T-helper 17 cell (primary cell): Measurements from ENCODE around the gene ZNF469. TPM values are rescaled to one million over a fixed set of nuclear protein-coding genes. Genes with fewer than 3 reads are reported as not detected.
"Not testable (repeated sequence)": the region's sequence is repeated elsewhere in the genome, so short reads cannot be mapped to it uniquely, and the experiment has no call there.

Experiments
- ATAC-seq: fragments of 150-1000 bp; cut with Tn5 transposase; 2 replicates; pipeline ENCODE4 v1.10.0; 2021; ENCODE audit warnings: mild to moderate bottlenecking, moderate library complexity
- DNase-seq, 3 donors: peaks; one replicate each; pipeline versions ENCODE4 v3.0.0 to v3.0.0-alpha.2; 2020 to 2021
- H3K9me3 ChIP-seq: one replicate; pipeline ENCODE4 v1.7.0; 2013; ENCODE audit warnings: low read length, mild to moderate bottlenecking; ENCODE audit not compliant: control insufficient read depth, poor library complexity, severe bottlenecking
- H3K27ac Mint-ChIP-seq: one replicate; pipeline ENCODE4 v1.8.0; 2022; ENCODE audit warnings: mild to moderate bottlenecking, moderate library complexity, mixed read lengths
- H3K27me3 Mint-ChIP-seq: one replicate; pipeline ENCODE4 v1.8.0; 2022; ENCODE audit warnings: mixed read lengths
- H3K36me3 Mint-ChIP-seq: one replicate; pipeline ENCODE4 v1.8.0; 2022; ENCODE audit warnings: low read depth, mixed read lengths
- H3K4me1 Mint-ChIP-seq: one replicate; pipeline ENCODE4 v1.8.0; 2022; ENCODE audit warnings: mild to moderate bottlenecking, mixed read lengths
- H3K4me3 Mint-ChIP-seq: one replicate; pipeline ENCODE4 v1.8.0; 2022; ENCODE audit warnings: mild to moderate bottlenecking, moderate library complexity, mixed read lengths
- total RNA-seq, 4 donors: library from RNA in 2 of 4; stranded (reverse) in 2 of 4; gene quantifications; one replicate each; pipeline ENCODE4 v1.2.3 and lab custom pipeline; 2022 to 2026

The ZNF469 gene
- total RNA-seq, 2 donors from 2014 or later = 0.32 to 0.55 TPM

GRCh38 chr16:88359008-88359407 is 23.8 kb upstream of the ZNF469 start:
- H3K27ac Mint-ChIP-seq = no peak overlapping the region
- ATAC-seq (no peak), DNase-seq (no peak)
- no peaks in the 10 kb centered on the region for H3K9me3 ChIP-seq
- peaks cover 18% of the 10 kb centered on the region for H3K27me3 Mint-ChIP-seq
- no peaks in the 10 kb centered on the region for H3K4me1 Mint-ChIP-seq
- no peak overlapping the region for H3K4me3 Mint-ChIP-seq
- H3K36me3 Mint-ChIP-seq = no peaks in the 10 kb centered on the region

GRCh38 chr16:88360401-88360800 is 22.4 kb upstream of the ZNF469 start:
- not testable (repeated sequence) for H3K9me3 ChIP-seq, DNase-seq, H3K36me3 Mint-ChIP-seq, H3K4me3 Mint-ChIP-seq, H3K27ac Mint-ChIP-seq, H3K4me1 Mint-ChIP-seq, ATAC-seq
- peaks cover 18% of the 10 kb centered on the region for H3K27me3 Mint-ChIP-seq

- no peak for DNase-seq
- Mint-ChIP-seq H3K4me1 (no peaks in the 10 kb centered on the region), H3K27ac (no peak overlapping the region), H3K27me3 (peaks cover 18% of the 10 kb centered on the region), H3K4me3 (no peak overlapping the region), H3K36me3 (no peaks in the 10 kb centered on the region)
- no peaks in the 10 kb centered on the region for H3K9me3 ChIP-seq
- ATAC-seq = no peak
Measured at GRCh38 chr16:88360999-88361398, 21.8 kb upstream of the ZNF469 start.

GRCh38 chr16:88361775-88362174 is 21.0 kb upstream of the ZNF469 start:
- H3K27me3 Mint-ChIP-seq = peaks cover 18% of the 10 kb centered on the region
- H3K4me1 Mint-ChIP-seq = no peaks in the 10 kb centered on the region
- H3K27ac Mint-ChIP-seq = no peak overlapping the region
- no peak for DNase-seq
- H3K9me3 ChIP-seq = no peaks in the 10 kb centered on the region
- H3K4me3 Mint-ChIP-seq = no peak overlapping the region
- no peaks in the 10 kb centered on the region for H3K36me3 Mint-ChIP-seq
- no peak for ATAC-seq

DNA sequence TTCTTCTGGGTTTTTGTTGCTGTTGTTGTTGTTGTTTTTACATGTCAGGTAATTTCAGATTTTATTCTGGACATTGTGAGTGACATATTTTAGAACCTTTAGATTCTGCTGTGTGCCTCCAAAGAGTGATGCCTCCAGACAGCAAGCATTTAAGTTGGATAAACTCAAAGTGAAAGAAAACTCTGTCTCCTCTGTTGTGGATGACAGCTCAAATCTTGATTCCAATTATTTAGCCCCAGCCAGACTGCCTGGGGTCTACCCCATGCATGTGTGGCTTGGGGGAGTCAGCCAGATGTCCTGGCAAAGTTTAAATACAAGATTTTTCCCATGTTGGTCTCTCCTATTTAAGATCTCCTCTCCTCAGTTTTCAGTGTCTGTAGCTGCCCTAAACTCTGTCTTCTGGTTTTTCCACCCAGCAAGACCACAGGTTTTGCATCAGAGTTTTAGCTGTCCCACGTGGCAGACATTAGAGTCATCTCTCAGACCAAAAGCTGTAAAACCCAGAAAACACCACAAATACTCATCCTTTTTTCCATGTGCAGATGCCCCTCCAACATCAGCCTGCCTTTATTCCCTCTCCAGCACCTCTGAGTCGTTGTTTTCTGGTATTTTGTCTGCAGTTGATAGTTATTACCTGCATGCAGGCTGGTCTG is 19.4 kb upstream of the ZNF469 start:
- no peaks in the 10 kb centered on the region for H3K4me1 Mint-ChIP-seq
- no peaks in the 10 kb centered on the region for H3K36me3 Mint-ChIP-seq
- no peak overlapping the region for H3K27ac Mint-ChIP-seq
- no peak overlapping the region for H3K4me3 Mint-ChIP-seq
- DNase-seq (no peak), ATAC-seq (no peak)
- peaks cover 9% of the 10 kb centered on the region for H3K27me3 Mint-ChIP-seq
- no peaks in the 10 kb centered on the region for H3K9me3 ChIP-seq

DNA sequence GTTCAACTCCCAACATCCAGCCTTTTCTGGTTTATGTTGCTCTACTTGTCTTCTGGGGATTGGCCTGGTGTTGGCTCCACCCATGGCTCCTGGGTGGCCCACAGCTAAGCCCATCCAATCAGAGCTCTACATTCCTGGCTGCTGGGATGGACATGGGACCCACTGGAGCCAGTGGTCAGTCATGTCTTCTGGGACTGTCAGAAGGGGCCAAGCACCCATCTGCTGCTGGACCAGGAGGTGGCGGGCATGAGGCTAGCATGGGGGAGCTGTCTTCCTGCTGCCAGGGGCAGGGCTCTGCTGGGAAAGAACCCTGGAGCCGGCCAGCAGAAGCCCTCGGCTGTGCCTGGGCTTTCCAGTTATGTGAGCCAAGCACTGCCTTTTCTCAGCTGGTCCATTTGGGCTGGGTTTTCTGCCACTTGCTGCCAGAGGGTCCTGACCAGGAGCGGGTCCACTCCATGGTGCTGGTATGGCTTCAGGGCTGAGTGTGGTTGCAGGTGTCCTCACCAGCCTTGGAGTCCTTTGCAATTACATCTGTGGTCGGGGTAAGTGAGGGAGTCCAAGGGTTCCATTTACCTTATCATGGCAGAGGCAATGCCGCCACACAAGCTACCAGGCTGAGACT is 17.4 kb upstream of the ZNF469 start:
- Mint-ChIP-seq H3K27ac (no peak overlapping the region), H3K4me1 (no peaks in the 10 kb centered on the region), H3K36me3 (no peaks in the 10 kb centered on the region), H3K27me3 (no peaks in the 10 kb centered on the region), H3K4me3 (no peak overlapping the region)
- H3K9me3 ChIP-seq = no peaks in the 10 kb centered on the region
- no peak for DNase-seq
- no peak for ATAC-seq

GRCh38 chr16:88366032-88366703 is 16.6 kb upstream of the ZNF469 start:
- DNase-seq (no peak), ATAC-seq (no peak)
- H3K27me3 Mint-ChIP-seq = no peaks in the 10 kb centered on the region
- H3K27ac Mint-ChIP-seq = no peak overlapping the region
- H3K36me3 Mint-ChIP-seq = no peaks in the 10 kb centered on the region
- H3K4me3 Mint-ChIP-seq = no peak overlapping the region
- no peaks in the 10 kb centered on the region for H3K9me3 ChIP-seq
- no peaks in the 10 kb centered on the region for H3K4me1 Mint-ChIP-seq

GRCh38 chr16:88366704-88367047 is 16.1 kb upstream of the ZNF469 start:
- no peak for DNase-seq
- no peak overlapping the region for H3K27ac Mint-ChIP-seq
- no peaks in the 10 kb centered on the region for H3K4me1 Mint-ChIP-seq
- no peaks in the 10 kb centered on the region for H3K9me3 ChIP-seq
- H3K36me3 Mint-ChIP-seq = no peaks in the 10 kb centered on the region
- H3K27me3 Mint-ChIP-seq = no peaks in the 10 kb centered on the region
- ATAC-seq = no peak
- H3K4me3 Mint-ChIP-seq = no peak overlapping the region

GRCh38 chr16:88367560-88367959 is 15.2 kb upstream of the ZNF469 start:
- no peak for ATAC-seq

GRCh38 chr16:88368036-88368435 is 14.7 kb upstream of the ZNF469 start:
- ATAC-seq (no peak), DNase-seq (no peak)
- Mint-ChIP-seq H3K4me1 (no peaks in the 10 kb centered on the region), H3K27ac (no peak overlapping the region), H3K36me3 (no peaks in the 10 kb centered on the region), H3K27me3 (no peaks in the 10 kb centered on the region), H3K4me3 (no peak overlapping the region)
- no peaks in the 10 kb centered on the region for H3K9me3 ChIP-seq

More at GRCh38 chr16:88367560-88367959, 15.2 kb upstream of the ZNF469 start:
- no peak overlapping the region for H3K27ac Mint-ChIP-seq
- no peak for DNase-seq
- H3K27me3 Mint-ChIP-seq = no peaks in the 10 kb centered on the region
- no peaks in the 10 kb centered on the region for H3K36me3 Mint-ChIP-seq
- H3K4me3 Mint-ChIP-seq = no peak overlapping the region
- H3K9me3 ChIP-seq = no peaks in the 10 kb centered on the region
- H3K4me1 Mint-ChIP-seq = no peaks in the 10 kb centered on the region

- no peak for ATAC-seq
- H3K27ac Mint-ChIP-seq = no peak overlapping the region
- no peaks in the 10 kb centered on the region for H3K4me1 Mint-ChIP-seq
- no peak for DNase-seq
- H3K27me3 Mint-ChIP-seq = peaks cover 2% of the 10 kb centered on the region
- no peaks in the 10 kb centered on the region for H3K9me3 ChIP-seq
- no peak overlapping the region for H3K4me3 Mint-ChIP-seq
- no peaks in the 10 kb centered on the region for H3K36me3 Mint-ChIP-seq
Measured at GRCh38 chr16:88368994-88369393, 13.8 kb upstream of the ZNF469 start.

- Mint-ChIP-seq H3K27ac (no peak overlapping the region), H3K27me3 (peaks cover 7% of the 10 kb centered on the region), H3K4me3 (no peak overlapping the region), H3K4me1 (no peaks in the 10 kb centered on the region), H3K36me3 (no peaks in the 10 kb centered on the region)
- ATAC-seq = no peak
- no peak for DNase-seq
- H3K9me3 ChIP-seq = no peaks in the 10 kb centered on the region
Measured at GRCh38 chr16:88369447-88370008, 13.2 kb upstream of the ZNF469 start.

DNA sequence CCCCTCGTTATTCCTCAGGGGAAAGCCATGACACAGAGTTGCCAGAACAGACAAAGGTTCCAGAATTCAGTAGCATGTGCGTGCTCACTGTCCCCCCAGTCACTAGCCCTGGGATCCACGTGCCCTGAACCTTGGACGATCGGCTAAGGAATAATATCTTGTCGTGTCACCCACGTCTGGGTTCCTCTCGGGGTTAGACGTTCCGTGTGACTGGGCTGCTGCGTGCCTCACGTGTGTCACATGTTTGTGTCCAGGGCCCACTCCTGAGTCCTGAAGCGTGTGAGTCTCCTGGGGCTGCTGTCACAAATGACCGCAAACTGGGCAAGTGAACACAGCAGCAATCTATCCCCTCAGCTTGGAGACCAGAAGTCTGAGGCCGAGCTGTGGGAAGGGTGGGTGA is 12.4 kb upstream of the ZNF469 start:
- peaks cover 7% of the 10 kb centered on the region for H3K27me3 Mint-ChIP-seq
- H3K27ac Mint-ChIP-seq = no peak overlapping the region
- no peaks in the 10 kb centered on the region for H3K9me3 ChIP-seq
- no peaks in the 10 kb centered on the region for H3K4me1 Mint-ChIP-seq
- no peaks in the 10 kb centered on the region for H3K36me3 Mint-ChIP-seq
- no peak for DNase-seq
- no peak for ATAC-seq
- H3K4me3 Mint-ChIP-seq = no peak overlapping the region
